Measurements from ENCODE around the gene FHIT.
"Not testable (repeated sequence)": the region's sequence is repeated elsewhere in the genome, so short reads cannot be mapped to it uniquely, and the experiment has no call there.

Gene FHIT

GRCh38 chr3:60594025-60594424, 657.2 kb downstream of the FHIT start:
- no peak for DNase-seq

- no peak for DNase-seq
Observed at GRCh38 chr3:60591267-60591666, 660.0 kb downstream of the FHIT start.

GRCh38 chr3:60588806-60589205, 662.4 kb downstream of the FHIT start:
- DNase-seq: no peak

- DNase-seq: no peak
Observed at GRCh38 chr3:60585918-60586317, 665.3 kb downstream of the FHIT start.

GRCh38 chr3:60584250-60584649, 667.0 kb downstream of the FHIT start:
- no peak for DNase-seq

GRCh38 chr3:60582288-60582687, 669.0 kb downstream of the FHIT start:
- DNase-seq: no peak

- DNase-seq: no peak
Observed at GRCh38 chr3:60580809-60581208, 670.4 kb downstream of the FHIT start.

- no peak for DNase-seq
Observed at GRCh38 chr3:60579734-60580133, 671.5 kb downstream of the FHIT start.

- no peak for DNase-seq
Observed at GRCh38 chr3:60578936-60579335, 672.3 kb downstream of the FHIT start.

- no peak for DNase-seq
Observed at GRCh38 chr3:60577601-60578000, 673.7 kb downstream of the FHIT start.

GRCh38 chr3:60575718-60576272, 675.5 kb downstream of the FHIT start:
- DNase-seq: no peak

- DNase-seq: no peak
Observed at GRCh38 chr3:60574046-60574769, 677.0 kb downstream of the FHIT start.

- no peak for DNase-seq
Observed at GRCh38 chr3:60573494-60573893, 677.8 kb downstream of the FHIT start.

- DNase-seq: no peak
Observed at GRCh38 chr3:60571511-60571910, 679.7 kb downstream of the FHIT start.

- DNase-seq: no peak
Observed at GRCh38 chr3:60557122-60557521, 694.1 kb downstream of the FHIT start.

- DNase-seq: no peak
Observed at GRCh38 chr3:60555686-60556354, 695.4 kb downstream of the FHIT start.

GRCh38 chr3:60553144-60553543, 698.1 kb downstream of the FHIT start:
- DNase-seq: no peak

- no peak for DNase-seq
Observed at GRCh38 chr3:60552581-60552980, 698.7 kb downstream of the FHIT start.

GRCh38 chr3:60551455-60552209, 699.6 kb downstream of the FHIT start:
- DNase-seq: no peak

- no peak for DNase-seq
Observed at GRCh38 chr3:60549863-60550262, 701.4 kb downstream of the FHIT start.

GRCh38 chr3:60542995-60543394, 708.3 kb downstream of the FHIT start:
- no peak for DNase-seq

- DNase-seq: not testable (repeated sequence)
Observed at GRCh38 chr3:60539394-60539793, 711.9 kb downstream of the FHIT start.

- DNase-seq: no peak
Observed at GRCh38 chr3:60536420-60536819, 714.8 kb downstream of the FHIT start.

- DNase-seq: no peak
Observed at GRCh38 chr3:60531759-60532158, 719.5 kb downstream of the FHIT start.

Measured in NCI-H2081 treated with DMSO at 0.1 percent for 48 hours (cell line).